Frontal cortex (tissue), 4 donors: ENCODE data around the gene KLHL12. TPM values are rescaled to one million over a fixed set of nuclear protein-coding genes. Genes with fewer than 3 reads are reported as not detected.
"Not testable (repeated sequence)": the region's sequence is repeated elsewhere in the genome, so short reads cannot be mapped to it uniquely, and the experiment has no call there.

Experiments
- DNase-seq, 2 donors: peaks; one replicate each; pipeline ENCODE4 v3.0.0; 2012; ENCODE audit warnings: low spot score in 2 of 2
- FAIRE-seq: peaks from 2 replicates; lab custom pipeline; 2012; peaks lifted over from hg19 to GRCh38; lab: Jason Lieb, UNC
- total RNA-seq: library from RNA; depleted of rRNA; stranded (reverse); fragments of >200 nt; gene quantifications from one replicate; pipeline ENCODE4 v1.2.3, GENCODE V29; 2014
- donor health status: control.
- donor health status: control.
- donor health status: control.

Gene KLHL12
- total RNA-seq, 1 donor from 2014 or later = 43.6 TPM

DNA sequence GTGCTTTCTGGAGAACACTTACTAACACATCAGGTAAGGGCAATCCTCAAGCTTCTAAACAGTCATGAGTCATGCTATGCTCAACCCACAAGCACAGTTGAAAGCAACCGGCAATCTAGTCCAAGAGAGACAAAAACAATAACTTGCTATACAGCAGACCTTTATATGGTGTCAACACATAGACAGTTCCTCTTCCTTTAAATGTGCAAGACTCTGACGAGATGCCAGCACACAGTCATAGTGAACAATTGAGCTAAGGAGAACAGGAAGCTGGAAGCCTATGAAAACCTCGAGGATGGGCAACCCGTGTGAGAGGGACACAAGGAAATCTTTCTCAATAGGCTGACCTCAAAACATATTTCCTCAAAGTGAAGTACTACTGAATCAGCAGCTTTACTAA lies 25.8 kb upstream of the KLHL12 start:
- peak in 1 of 2 donors; percentile 36 for DNase-seq
- FAIRE-seq = no peak

DNA sequence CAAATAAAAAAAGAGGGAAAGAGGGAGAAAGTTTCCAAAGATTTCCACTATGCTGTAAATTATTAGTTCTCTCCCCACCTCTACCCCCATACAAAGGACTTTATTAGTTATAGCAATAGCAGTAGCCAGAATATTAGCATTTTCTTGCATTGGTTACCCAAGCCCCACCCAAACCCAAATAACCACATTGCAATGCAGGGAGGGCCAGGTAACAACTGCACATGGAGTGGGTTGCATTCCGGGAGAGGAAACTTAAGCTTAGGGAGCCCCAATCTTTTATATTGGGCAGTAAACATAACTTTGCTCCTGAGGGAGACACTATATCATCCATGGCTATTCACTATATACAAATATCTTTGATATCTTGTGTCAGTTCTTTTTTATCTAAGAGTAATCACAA lies 25.1 kb upstream of the KLHL12 start:
- FAIRE-seq (no peak), DNase-seq (no peak)

DNA sequence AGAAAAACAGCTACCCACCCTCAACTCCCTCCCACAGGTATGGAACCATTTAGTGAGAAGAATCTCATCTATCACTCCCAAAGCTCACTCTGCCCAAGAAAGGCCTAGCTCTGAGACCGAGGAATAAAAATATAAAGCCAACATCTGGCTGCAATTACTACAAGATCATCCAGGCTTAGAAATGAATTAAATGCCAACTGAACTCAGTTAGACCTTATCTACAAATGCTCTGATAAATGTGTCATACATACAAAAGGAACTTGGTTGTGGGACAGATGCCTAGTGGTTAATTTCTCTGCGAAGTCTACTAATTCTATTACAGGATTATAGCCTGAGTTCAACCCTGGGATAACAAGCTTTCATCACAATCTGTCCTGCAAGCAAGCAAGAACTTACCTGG lies 24.4 kb upstream of the KLHL12 start:
- FAIRE-seq (no peak), DNase-seq (no peak)

DNA sequence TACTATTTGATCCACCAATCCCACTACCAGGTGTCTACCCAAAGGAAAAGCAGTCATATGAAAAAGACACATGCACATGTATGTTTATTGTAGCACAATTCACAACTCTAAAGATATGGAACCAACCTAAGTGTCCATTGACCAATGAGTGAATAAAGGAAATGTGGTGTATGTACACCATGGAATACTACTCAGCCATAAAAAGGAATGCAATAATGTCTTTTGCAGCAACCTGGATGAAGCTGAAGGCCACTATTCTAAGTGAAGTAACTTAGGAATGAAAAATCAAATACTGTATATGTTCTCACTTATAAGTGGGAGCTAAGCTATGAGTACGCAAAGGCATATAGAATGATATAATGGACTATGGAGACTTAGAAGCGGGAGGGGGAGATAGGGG lies 18.4 kb upstream of the KLHL12 start:
- FAIRE-seq (no peak), DNase-seq (no peak)

DNA sequence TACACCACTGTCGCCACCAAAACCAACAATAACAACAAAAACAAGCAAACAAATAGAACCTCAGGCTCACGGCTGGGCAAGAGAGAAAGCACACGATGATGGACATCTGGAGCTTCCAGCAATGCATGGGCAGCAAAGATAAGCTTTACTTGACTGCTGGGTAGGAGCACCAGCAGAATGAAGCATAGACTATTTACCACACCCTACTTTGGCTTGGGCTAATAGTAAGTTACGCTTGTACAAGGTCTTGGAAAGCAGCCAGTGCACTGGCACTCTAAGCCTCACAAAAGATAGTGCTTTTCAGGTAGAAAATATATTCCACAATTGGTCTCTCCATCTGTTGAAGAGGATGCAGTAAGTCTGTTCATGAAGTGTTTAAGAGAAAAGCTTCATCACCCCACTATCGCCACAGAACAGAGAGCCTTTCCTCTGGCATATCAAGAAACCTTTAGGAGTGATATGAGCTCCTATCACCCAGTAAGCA lies 17.4 kb upstream of the KLHL12 start:
- no peak for DNase-seq
- no peak for FAIRE-seq

DNA sequence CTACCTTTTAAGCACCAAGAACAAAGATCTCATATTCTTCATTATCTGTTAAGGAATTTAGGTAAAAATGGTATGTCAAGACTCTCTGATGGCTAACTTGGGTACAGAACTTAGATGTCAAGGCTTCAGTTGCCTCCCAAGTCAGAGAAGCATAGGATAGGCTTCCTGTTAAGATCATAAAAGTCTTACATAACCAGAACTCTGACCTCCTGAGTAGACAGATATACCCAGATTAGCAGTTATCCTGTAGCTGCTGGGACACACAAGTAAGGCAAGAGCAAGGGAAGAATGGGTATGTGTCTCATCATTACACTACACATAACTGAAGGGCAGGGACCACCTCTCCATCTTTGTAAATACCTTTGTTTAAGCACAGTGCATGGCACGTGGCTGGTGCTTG lies 15.4 kb upstream of the KLHL12 start:
- no peak for FAIRE-seq
- DNase-seq = no peak

DNA sequence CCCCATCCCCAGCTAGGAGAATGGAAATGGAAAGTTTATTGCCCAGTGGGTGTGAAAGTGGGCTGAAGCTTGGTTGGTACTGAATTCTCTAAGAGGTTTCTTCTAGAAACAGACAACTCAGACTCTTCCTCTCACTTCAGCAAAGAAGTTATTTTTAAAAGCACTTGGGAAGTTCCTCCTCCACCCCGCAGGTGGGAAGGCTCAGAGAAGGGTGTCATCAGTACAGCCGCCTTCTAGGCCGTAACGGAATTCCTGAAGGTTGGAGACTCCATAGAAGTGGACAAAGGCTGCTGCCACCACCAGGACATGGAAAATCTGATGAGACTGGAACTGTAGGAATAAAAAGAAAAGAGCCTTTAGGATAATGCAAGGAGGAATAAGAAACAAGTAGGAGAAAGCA lies 14.3 kb upstream of the KLHL12 start:
- no peak for FAIRE-seq
- no peak for DNase-seq

DNA sequence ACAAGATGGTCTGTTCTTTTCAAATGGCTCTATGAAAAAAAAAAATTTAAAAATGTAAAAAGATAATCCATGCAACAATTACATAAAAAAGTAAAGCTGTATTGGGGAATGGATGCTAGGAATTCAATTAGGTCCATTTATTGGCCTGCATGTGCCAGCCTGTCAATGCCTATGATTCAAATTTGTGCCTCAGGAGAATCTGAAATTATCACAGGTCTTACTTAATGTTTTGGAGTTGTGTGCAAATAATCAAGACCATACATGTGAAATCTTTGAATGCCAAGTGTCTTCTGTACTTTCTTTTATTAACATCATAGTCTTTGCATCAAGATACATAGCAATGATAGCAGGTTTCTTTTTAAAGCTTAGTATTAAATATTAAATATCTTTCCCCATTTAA lies 13.5 kb upstream of the KLHL12 start:
- DNase-seq = no peak
- no peak for FAIRE-seq

DNA sequence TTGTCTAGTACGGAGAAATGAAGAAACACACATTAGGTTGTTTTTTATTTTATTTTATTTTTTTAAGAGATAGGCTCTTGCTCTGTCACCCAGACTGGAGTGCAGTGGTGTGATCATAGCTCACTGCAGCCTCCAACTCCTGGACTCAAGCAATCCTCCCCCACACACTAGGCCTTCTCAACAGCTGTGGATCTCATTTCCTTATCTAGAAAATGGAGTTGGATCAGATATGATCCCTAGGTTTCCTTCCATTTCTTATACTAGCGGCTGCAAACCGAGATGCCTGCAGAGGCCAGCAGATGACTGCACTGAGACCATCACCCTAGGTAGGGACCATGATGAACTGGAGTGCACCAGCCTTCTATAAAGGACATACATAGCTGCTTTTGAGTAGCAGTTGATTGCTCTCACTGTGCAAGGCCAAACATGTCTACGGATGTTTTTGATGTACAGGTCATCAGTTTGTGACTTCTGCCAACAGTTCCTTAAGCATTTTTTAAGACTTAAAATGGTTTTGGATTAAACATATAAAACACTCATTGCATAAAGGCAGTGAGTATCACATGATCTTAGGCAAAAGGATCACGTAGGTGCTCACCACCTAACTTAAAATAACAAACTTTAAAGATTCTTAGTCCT lies 11.4 kb upstream of the KLHL12 start:
- DNase-seq (no peak), FAIRE-seq (no peak)

DNA sequence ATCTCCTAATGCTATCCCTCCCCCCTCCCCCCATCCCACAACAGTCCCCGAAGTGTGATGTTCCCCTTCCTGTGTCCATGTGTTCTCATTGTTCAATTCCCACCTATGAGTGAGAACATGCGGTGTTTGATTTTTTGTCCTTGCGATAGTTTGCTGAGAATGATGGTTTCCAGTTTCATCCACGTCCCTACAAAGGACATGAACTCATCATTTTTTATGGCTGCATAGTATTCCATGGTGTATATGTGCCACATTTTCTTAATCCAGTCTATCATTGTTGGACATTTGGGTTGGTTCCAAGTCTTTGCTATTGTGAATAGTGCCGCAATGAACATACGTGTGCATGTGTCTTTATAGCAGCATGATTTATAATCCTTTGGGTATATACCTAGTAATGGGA lies 9.4 kb upstream of the KLHL12 start:
- DNase-seq, FAIRE-seq: not testable (repeated sequence)

DNA sequence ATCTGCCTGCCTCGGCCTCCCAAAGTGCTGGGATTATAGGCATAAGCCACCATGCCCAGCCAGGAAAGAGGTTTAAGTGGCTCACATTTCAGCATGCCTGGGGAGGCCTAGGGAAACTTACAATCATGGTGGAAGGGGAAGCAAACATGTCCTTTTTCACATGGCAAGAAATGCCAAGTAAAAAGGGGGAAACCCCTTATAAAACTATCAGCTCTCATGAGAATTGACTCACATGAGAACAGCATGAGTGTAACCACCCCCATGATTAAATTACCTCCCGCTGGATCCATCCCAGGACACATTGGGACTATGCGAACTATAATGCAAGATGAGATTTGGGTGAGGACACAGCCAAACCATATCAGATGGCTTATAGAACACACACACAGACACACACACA lies 8.8 kb upstream of the KLHL12 start:
- FAIRE-seq = no peak

DNA sequence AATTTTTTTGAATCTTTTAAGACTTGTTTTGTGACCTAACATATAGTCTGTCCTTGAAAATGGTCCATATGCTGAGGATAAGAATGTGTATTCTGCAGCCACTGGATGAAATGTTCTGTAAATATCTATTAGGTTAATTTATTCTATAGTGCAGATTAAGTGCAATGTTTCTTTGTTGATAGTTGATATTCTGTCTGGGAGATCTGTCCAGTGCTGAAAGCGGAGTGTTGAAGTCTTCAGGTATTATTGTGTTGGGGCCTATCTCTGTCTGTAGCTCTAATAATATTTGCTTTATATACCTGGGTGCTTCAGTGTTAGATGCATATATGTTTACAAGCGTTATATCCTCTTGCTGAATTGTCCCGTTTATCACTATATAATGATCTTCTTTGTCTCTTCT lies 7.7 kb upstream of the KLHL12 start:
- FAIRE-seq (no peak), DNase-seq (no peak)

More for the DNA sequence above, 8.8 kb upstream of the KLHL12 start:
- no peak for DNase-seq

DNA sequence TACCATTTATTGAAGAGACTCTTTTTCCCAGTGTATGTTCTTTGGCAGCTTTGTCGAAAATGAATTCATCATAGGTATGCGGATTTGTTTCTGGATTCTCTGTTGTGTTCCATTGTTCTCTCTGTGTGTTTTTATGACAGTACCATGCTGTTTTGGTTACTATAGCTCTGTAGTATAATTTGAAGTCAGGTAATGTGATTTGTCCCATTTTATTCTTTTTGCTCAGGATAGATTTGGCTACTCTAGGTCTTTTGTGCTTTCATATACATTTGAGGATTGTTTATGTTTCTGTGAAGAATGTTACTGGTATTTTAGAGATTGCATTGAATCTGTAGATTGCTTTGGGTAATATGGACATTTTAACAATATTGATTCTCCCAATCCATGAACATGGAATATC lies 5.4 kb upstream of the KLHL12 start:
- no peak for FAIRE-seq

DNA sequence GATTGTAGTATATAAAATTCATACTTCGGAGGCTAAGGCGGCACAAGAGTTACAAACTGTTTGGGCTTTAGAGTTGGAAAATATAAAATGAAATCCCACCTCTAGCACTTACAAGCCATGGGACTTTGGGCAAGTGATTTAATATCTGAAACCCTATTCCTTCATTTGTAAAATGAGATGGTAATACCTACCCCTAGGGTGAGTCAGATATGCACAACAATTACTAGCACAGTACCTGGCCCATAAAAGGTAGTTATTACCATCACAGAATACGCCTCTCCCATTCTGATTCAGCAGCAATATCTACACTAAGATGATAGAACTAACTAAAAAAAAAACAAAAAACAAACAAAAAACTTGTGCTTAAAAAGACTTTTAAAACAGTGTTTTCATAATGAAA lies 3.5 kb downstream of the KLHL12 start:
- FAIRE-seq = no peak
- no peak for DNase-seq

More for the DNA sequence above, 5.4 kb upstream of the KLHL12 start:
- no peak for DNase-seq

DNA sequence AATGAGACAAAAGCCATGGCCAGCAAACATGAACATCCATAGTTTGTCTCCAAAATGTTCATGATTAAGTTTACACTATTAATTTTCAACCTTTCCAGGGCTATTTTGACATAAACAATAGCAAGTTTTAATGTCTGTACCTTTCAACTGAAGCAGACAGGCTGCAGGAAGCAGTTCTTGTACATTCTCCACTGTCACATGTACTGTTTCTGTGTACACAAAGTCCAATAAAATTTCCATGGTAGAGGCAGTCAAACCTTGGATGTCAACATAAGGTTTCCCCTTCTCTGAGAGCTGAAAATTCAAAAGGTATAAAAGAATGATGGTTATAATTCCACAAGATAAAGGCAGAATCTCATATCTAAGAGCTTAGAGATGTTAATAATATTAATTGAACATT lies 7.4 kb downstream of the KLHL12 start:
- DNase-seq = no peak
- no peak for FAIRE-seq

DNA sequence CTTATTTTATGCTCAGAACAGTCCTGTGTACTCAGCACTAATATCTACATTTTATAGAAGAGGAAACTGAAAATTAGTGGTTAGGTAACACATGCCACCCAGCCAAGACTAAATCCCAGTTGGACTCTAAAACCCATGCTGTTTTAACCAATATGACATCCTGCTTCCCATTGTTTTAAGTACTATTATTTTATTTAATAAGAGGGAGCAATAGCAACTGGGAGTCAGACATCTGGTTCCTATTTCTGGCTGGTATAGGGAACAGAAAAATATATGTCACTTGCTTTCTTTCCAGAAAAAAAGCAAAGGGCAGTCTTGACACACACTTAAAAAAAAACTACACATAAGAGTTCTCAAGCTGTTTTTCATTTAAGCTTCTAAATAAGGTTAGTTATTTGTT lies 11.9 kb downstream of the KLHL12 start:
- no peak for DNase-seq
- FAIRE-seq = no peak

DNA sequence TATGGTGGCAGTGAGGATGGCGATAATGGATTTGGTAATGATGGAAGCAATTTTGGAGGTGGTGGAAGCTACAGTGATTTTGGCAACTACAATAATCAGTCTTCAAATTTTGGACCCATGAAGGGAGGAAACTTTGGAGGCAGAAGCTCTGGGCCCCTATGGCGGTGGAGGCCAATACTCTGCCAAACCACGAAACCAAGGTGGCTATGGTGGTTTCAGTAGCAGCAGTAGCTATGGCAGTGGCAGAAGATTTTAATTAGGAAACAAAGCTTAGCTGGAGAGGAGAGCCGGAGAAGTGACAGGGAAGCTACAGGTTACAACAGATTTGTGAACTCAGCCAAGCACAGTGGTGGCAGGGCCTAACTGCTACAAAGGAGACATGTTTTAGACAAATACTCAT lies 14.6 kb downstream of the KLHL12 start:
- FAIRE-seq = not testable (repeated sequence)

DNA sequence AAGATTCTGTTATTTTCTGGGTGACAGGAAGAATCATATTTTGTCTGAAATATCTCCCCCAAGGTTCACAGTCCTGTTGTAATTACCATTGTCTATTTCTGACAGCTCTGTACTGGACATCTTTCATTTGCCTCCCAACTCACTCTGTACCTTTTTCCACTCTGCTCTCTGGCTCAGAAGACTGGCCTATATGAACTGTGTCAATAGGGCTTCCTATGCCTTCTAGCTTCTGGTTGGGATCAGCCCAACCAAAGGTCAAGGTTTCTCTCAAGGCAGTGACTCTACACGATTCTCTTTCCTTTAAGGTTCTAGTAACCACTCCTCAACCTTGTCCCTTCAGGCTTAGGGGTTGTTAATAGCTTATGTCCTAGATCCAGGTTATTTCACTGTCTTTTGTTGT lies 17.5 kb downstream of the KLHL12 start:
- DNase-seq (no peak), FAIRE-seq (no peak)

More for the DNA sequence above, 14.6 kb downstream of the KLHL12 start:
- not testable (repeated sequence) for DNase-seq

DNA sequence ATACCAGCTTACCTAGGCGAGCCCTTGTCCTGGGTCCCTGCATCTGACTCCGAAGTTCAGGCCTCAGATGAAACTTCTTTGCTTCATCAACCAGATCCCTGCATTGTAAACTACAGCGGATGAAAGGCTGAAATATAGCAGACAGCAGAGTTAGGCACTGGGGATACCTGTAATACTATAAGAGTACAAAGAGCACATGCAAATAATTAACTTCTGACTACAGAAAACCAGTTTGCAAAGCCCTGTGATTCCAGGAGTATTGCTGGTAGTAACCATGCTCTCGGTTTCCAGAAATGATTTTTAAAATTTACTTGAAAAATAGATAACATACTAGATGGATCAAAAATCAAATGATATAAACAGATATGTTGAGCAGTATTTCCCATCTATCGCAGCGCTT lies 18.0 kb downstream of the KLHL12 start:
- FAIRE-seq = no peak
- no peak for DNase-seq

DNA sequence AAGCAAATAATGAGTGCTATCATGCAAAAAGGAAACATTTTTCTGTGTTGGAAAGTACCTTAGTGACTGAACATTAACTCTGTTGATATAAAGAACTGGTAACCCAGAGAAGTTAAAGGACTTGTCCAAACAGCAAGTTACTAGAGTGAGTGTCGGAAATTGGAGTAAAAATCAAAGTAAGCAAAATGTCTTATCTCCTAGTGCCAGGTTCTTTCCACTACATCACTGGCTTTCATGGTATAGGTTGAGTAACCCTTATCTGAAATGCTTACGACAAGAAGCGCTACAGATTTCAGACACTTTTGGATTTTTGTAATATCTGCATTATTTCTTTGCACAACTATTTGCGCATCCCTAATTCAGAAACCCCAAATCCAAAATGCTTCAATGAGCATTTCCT lies 21.7 kb downstream of the KLHL12 start:
- no peak for DNase-seq
- FAIRE-seq = no peak

DNA sequence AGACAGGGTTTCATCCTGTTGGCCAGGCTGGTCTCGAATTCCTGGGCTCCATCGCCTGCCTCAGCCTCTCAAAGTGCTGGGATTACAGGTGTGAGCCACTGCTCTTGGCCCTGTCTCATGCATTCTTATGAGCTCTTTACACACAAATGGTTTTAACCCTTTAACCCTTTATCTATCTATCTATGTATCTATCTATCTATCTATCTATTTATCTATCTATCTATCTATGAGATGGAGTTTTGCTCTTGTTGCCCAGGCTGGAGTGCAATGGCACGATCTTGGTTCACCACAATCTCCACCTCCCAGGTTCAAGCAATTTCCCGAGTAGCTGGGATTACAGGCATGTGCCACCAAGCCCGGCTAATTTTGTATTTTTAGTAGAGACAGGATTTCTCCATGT lies 23.2 kb downstream of the KLHL12 start:
- not testable (repeated sequence) for FAIRE-seq, DNase-seq

DNA sequence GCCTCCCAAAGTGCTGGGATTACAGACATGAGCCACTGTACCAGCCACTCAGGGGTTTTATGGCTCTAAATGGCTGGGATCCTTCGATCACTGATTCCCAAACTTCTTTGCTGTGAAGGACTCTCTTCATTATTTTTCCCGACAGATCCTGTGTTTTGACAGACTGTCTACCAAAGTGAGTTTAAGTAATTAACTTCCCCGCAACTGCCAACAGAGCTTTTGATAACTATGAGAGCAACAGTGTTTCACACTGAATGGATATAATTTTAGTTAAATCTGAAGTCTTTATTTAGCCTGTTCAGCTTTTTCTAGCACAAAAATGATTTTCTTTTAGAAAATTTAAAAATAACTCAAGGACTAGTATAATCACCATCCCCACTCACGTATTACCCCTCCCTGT lies 25.5 kb downstream of the KLHL12 start:
- no peak for FAIRE-seq

More for the DNA sequence above, 25.5 kb downstream of the KLHL12 start:
- DNase-seq = no peak
